Retina (tissue), 1 donor: ENCODE results near the gene IL36RN.

Experiments
- DNase-seq: peaks from one replicate; pipeline ENCODE4 v3.0.0-alpha.2; 2016

Gene IL36RN

DNA sequence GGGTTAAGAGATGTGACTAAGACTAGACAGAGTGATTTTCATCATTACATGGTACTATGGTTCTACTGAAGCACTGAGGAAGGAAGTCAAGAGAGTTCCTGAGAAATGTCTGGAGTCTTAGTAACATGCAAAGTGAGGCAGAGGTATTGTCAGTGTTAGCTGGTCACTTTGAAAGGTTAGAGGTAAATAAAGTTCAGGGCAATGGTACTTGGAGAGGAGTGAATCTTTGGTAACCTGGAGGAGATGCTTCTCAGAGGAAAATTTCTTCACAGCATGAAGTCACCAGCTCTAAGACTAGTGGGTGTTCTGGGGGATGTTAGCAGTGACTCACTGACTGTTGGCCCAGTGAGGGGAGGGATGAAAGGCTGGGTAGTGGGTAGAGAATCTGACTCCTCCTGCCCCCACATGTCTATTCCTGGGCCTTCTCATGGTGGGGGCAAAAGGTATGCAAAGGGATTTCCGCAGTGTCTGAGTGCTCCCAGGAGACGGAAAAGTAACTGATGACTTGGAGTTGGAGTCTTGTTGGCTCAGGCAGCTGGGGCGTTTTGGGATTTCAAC, 45.1 kb downstream of the IL36RN start:
- no peak for DNase-seq

DNA sequence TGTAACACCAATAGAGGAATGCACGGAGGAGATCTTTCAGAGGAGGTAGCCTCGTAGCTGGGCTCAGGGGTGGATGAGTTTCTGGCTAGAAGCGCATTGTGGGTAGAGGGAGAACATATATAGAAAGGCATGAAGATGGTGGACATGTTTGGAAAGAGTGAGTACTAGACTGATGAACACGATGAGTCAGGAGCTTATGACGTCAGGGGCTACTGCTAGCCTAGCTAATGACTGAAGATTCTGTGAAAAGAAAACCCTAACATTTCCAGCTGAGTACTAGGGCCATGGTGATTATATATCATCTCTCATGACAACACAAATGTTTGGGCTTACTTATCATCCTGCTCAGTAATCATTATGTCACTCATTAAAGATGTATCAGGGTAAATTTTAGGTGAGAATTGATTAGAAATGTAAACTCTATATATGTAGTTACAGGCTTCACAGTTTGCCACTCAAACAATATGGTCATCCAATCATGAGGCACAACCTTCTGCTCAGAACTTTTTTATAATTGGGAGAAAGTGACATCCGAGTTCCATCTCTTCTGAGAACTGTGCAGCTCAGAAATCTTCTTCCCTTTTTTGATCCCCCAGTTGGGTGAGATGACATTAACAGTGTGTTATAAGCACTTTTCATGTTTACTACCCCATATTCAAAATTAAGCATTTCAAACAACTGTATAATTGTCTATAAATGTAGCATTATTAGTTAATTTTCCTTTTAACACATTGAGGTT, 46.2 kb downstream of the IL36RN start:
- no peak for DNase-seq

DNA sequence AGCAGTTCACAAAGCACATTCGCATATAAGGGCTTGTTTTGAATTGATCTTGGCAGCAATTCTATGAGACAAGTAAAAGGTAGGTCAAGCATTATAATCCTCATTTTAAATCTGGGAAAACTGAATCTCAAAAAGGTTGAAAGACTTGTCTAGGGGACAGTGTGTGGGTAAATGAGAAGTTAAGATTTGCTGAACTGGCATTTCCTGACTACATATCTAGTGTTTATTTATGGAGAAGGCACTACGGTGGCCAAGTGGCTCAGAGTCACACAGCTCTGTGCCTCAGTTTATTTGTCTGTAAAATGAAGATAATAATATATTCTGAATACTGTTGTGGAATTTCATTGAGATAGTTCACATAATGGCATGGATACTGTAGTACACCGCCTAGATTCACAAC, 52.1 kb downstream of the IL36RN start:
- no peak for DNase-seq

DNA sequence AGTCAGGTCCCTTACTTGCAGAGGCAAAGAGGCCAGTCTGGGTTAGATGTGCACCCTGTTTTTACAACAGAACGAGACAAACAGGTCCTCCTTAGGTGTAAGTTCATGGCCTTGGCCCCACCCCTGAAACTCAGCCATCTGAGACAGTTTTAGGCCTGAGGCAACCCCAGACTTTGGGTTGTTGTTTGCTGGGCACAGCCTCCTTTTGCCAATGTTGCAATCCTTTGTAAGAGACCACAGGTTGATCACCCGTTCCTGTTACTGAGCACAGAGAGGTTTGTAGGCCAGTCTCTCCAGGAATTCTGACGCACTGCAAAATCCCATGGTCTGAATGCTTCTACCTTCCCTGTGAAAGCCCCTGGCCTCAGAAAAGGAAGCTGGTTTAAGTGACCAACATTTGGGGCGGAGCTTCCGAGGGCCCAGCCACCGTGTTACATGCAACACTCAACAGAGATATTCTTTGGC, 52.9 kb downstream of the IL36RN start:
- DNase-seq: no peak

DNA sequence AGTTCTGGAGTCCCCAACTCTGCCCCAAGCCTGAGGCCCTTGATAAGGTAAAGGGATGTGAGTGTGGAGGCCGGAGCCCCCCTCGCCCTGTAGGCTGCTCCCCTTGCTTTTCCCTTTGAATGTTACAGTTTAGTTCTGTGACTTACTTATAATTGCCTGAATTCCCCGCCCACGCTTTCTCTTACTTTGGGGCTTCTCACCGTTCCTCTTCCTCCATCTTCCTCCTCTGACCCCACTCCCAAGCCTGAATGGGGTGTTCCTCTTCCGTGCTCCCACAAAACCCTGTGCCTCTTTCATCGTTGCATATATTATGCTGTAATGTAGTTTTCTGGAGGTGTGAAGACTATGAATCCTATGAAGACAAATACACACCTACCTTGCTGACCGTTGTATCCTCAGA, 53.4 kb downstream of the IL36RN start:
- no peak for DNase-seq

DNA sequence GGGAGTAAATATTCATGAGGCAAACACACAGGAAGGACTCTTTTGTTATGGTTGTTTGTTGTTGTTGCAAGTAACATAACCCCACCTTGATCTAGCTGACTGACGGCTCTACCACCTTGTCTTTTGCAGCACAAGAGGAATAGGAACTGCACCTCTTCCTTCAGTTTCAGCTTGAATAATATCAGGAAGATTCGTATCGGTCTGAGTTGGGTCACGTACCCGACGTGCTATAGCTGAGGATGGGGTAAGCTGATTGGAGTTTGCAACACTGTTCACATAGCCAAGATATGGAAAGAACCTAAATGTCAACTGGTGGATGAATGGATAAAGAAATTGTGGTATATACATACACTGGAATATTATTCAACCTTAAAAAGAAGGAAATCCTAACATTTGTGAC, 53.9 kb downstream of the IL36RN start:
- no peak for DNase-seq

DNA sequence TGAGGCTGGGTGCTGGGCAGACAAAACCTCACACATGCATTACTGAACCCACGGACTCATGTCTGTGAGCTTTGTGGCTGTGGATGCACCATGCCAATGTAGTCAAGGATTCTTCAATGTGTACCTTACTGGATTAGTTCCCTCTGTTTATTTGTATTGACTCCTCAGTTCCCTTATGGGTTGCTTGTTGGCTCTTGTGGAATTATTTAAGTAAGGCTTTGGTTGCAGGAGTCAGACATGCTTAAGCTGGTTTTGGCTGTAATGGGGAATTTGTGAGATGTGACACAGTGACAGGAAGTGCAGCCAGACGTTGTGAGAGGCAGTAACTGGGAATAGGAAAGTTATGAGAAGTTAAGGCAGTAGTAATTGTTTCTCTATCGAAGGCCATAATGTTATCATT, 54.8 kb downstream of the IL36RN start:
- DNase-seq: no peak
